Stimulated activated CD4-positive, alpha-beta T cell treated with anti-CD3 and anti-CD28 coated beads, Interleukin-4, amount 100 ng/mL, for 48 hours (primary cell): ENCODE results near the gene NUDT6.
"Not testable (repeated sequence)": the region's sequence is repeated elsewhere in the genome, so short reads cannot be mapped to it uniquely, and the experiment has no call there.

Source experiments
- DNase-seq, 2 donors: peaks; one replicate each; pipeline ENCODE4 v3.0.0-alpha.2; 2020; ENCODE audit warnings: low read depth in 2 of 2

NUDT6 gene

GRCh38 chr4:122921971-122922876 lies at the start of gene NUDT6:
Gene NUDT6 (minus strand): TSS chr4:122922597. CDS start chr4:122922572, 25 bp downstream.
- peak; percentile 23 to 25 for DNase-seq

- DNase-seq, result no peak
These were observed 45.9 kb upstream of the NUDT6 start for GRCh38 chr4:122968227-122968812.

GRCh38 chr4:122967231-122967630 lies 44.8 kb upstream of the NUDT6 start:
- no peak for DNase-seq

- no peak for DNase-seq
These were observed 43.8 kb upstream of the NUDT6 start for GRCh38 chr4:122966201-122966600.

- no peak for DNase-seq
These were observed 40.8 kb upstream of the NUDT6 start for GRCh38 chr4:122963216-122963615.

- no peak for DNase-seq
These were observed 38.2 kb upstream of the NUDT6 start for GRCh38 chr4:122960611-122961000.

- no peak for DNase-seq
These were observed 37.7 kb upstream of the NUDT6 start for GRCh38 chr4:122959981-122960610.

- DNase-seq, result no peak
These were observed 37.0 kb upstream of the NUDT6 start for GRCh38 chr4:122959441-122959840.

GRCh38 chr4:122958505-122958904 lies 36.1 kb upstream of the NUDT6 start:
- no peak for DNase-seq

GRCh38 chr4:122953924-122954323 lies 31.5 kb upstream of the NUDT6 start:
- DNase-seq, result no peak

GRCh38 chr4:122952028-122952427 lies 29.6 kb upstream of the NUDT6 start:
- no peak for DNase-seq

- no peak for DNase-seq
These were observed 26.3 kb upstream of the NUDT6 start for GRCh38 chr4:122948671-122949070.

GRCh38 chr4:122946142-122946541 lies 23.7 kb upstream of the NUDT6 start:
- DNase-seq, result no peak

GRCh38 chr4:122945136-122945535 lies 22.7 kb upstream of the NUDT6 start:
- DNase-seq, result not testable (repeated sequence)

GRCh38 chr4:122932763-122933162 lies 10.4 kb upstream of the NUDT6 start:
- DNase-seq, result no peak

GRCh38 chr4:122930862-122931261 lies 8.5 kb upstream of the NUDT6 start:
- DNase-seq, result no peak

- no peak for DNase-seq
These were observed 6.5 kb upstream of the NUDT6 start for GRCh38 chr4:122928930-122929329.

GRCh38 chr4:122922877-122923511 lies 597 bp upstream of the NUDT6 start:
- DNase-seq, result peak; percentile 71 to 82

GRCh38 chr4:122921300-122921699 lies 1.1 kb downstream of the NUDT6 start:
- DNase-seq, result no peak

GRCh38 chr4:122920473-122920872 lies 1.9 kb downstream of the NUDT6 start:
- DNase-seq, result no peak

- DNase-seq, result no peak
These were observed 4.7 kb downstream of the NUDT6 start for GRCh38 chr4:122917731-122918130.

- DNase-seq, result no peak
These were observed 7.5 kb downstream of the NUDT6 start for GRCh38 chr4:122914938-122915337.
